Measurements from ENCODE around the gene SLC25A13.
"Not testable (repeated sequence)": the region's sequence is repeated elsewhere in the genome, so short reads cannot be mapped to it uniquely, and the experiment has no call there.

The SLC25A13 gene

GRCh38 chr7:96321658-96322372, at the start of gene SLC25A13:
SLC25A13 (minus strand) TSS chr7:96322098; CDS start chr7:96321956, 142 bp downstream.
- DNase-seq (ENCODE audit: low read depth in 1 of 2, low spot score in 1 of 2): peak; percentile 21 to 31

GRCh38 chr7:96365916-96366315, 44.0 kb upstream of the SLC25A13 start:
- not testable (repeated sequence) for DNase-seq (ENCODE audit: low read depth in 1 of 2, low spot score in 1 of 2)

- no peak for DNase-seq (ENCODE audit: low read depth in 1 of 2, low spot score in 1 of 2)
Observed at GRCh38 chr7:96361116-96361857, 39.4 kb upstream of the SLC25A13 start.

- DNase-seq (ENCODE audit: low read depth in 1 of 2, low spot score in 1 of 2): no peak
Observed at GRCh38 chr7:96359876-96360275, 38.0 kb upstream of the SLC25A13 start.

- not testable (repeated sequence) for DNase-seq (ENCODE audit: low read depth in 1 of 2, low spot score in 1 of 2)
Observed at GRCh38 chr7:96358236-96358971, 36.5 kb upstream of the SLC25A13 start.

GRCh38 chr7:96355990-96356506, 34.1 kb upstream of the SLC25A13 start:
- no peak for DNase-seq (ENCODE audit: low read depth in 1 of 2, low spot score in 1 of 2)

- DNase-seq (ENCODE audit: low read depth in 1 of 2, low spot score in 1 of 2): no peak
Observed at GRCh38 chr7:96354881-96355280, 33.0 kb upstream of the SLC25A13 start.

- no peak for DNase-seq (ENCODE audit: low read depth in 1 of 2, low spot score in 1 of 2)
Observed at GRCh38 chr7:96349572-96349971, 27.7 kb upstream of the SLC25A13 start.

- DNase-seq (ENCODE audit: low read depth in 1 of 2, low spot score in 1 of 2): no peak
Observed at GRCh38 chr7:96347471-96347870, 25.6 kb upstream of the SLC25A13 start.

- no peak for DNase-seq (ENCODE audit: low read depth in 1 of 2, low spot score in 1 of 2)
Observed at GRCh38 chr7:96346293-96346953, 24.5 kb upstream of the SLC25A13 start.

- no peak for DNase-seq (ENCODE audit: low read depth in 1 of 2, low spot score in 1 of 2)
Observed at GRCh38 chr7:96344236-96344635, 22.3 kb upstream of the SLC25A13 start.

GRCh38 chr7:96342049-96342448, 20.2 kb upstream of the SLC25A13 start:
- DNase-seq (ENCODE audit: low read depth in 1 of 2, low spot score in 1 of 2): no peak

GRCh38 chr7:96337519-96337918, 15.6 kb upstream of the SLC25A13 start:
- no peak for DNase-seq (ENCODE audit: low read depth in 1 of 2, low spot score in 1 of 2)

- DNase-seq (ENCODE audit: low read depth in 1 of 2, low spot score in 1 of 2): no peak
Observed at GRCh38 chr7:96332325-96332724, 10.4 kb upstream of the SLC25A13 start.

GRCh38 chr7:96331775-96332174, 9.9 kb upstream of the SLC25A13 start:
- no peak for DNase-seq (ENCODE audit: low read depth in 1 of 2, low spot score in 1 of 2)

GRCh38 chr7:96331233-96331632, 9.3 kb upstream of the SLC25A13 start:
- no peak for DNase-seq (ENCODE audit: low read depth in 1 of 2, low spot score in 1 of 2)

- no peak for DNase-seq (ENCODE audit: low read depth in 1 of 2, low spot score in 1 of 2)
Observed at GRCh38 chr7:96330193-96330592, 8.3 kb upstream of the SLC25A13 start.

GRCh38 chr7:96329241-96329640, 7.3 kb upstream of the SLC25A13 start:
- no peak for DNase-seq (ENCODE audit: low read depth in 1 of 2, low spot score in 1 of 2)

GRCh38 chr7:96328016-96328415, 6.1 kb upstream of the SLC25A13 start:
- no peak for DNase-seq (ENCODE audit: low read depth in 1 of 2, low spot score in 1 of 2)

- DNase-seq (ENCODE audit: low read depth in 1 of 2, low spot score in 1 of 2): no peak
Observed at GRCh38 chr7:96327429-96327828, 5.5 kb upstream of the SLC25A13 start.

- not testable (repeated sequence) for DNase-seq (ENCODE audit: low read depth in 1 of 2, low spot score in 1 of 2)
Observed at GRCh38 chr7:96326752-96327151, 4.9 kb upstream of the SLC25A13 start.
